HG03342 (cell line): Measurements from ENCODE around the gene ITPR1.
A peak's percentile ranks its signal among the peaks of the same experiment; 100 is the strongest.
"Not testable (repeated sequence)": the region's sequence is repeated elsewhere in the genome, so short reads cannot be mapped to it uniquely, and the experiment has no call there.

Experiments
- ATAC-seq: cut with Tn5 transposase; IDR thresholded peaks from one replicate; pipeline ENCODE4 v1.9.1; 2021; ENCODE audit warnings: mild to moderate bottlenecking, moderate library complexity; ENCODE audit not compliant: unreplicated experiment

The ITPR1 gene

DNA sequence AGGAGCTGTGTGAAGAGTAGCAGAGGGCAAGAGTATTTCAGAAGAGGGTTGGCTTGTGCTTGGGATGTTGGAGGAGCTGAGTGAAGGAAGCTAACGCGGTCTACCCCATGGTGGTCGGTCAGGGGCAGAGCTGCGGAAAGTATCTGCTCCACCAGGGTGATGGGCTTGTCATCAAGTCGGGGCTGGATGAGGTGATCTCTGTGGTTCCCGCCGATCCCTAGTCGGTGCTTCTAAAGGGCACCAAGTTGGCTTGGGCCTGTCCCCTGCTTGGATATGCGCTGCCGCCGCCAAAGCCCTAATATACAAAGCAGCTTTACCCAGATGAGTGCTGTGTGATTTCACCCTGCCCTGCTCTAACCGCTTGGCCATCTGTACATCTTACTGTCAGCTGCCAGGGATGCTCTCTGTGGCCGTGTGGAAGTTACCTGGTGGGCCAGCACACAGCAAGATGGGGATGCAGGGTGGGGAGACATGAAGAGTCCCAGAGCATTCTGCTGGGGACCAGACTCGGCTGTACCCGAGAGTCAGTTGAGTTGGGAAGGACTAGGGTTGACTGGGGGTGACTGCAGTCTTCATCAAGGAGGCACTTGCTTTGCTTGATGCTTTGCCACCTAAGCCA, 260.0 kb downstream of the ITPR1 start:
- no peak for ATAC-seq

DNA sequence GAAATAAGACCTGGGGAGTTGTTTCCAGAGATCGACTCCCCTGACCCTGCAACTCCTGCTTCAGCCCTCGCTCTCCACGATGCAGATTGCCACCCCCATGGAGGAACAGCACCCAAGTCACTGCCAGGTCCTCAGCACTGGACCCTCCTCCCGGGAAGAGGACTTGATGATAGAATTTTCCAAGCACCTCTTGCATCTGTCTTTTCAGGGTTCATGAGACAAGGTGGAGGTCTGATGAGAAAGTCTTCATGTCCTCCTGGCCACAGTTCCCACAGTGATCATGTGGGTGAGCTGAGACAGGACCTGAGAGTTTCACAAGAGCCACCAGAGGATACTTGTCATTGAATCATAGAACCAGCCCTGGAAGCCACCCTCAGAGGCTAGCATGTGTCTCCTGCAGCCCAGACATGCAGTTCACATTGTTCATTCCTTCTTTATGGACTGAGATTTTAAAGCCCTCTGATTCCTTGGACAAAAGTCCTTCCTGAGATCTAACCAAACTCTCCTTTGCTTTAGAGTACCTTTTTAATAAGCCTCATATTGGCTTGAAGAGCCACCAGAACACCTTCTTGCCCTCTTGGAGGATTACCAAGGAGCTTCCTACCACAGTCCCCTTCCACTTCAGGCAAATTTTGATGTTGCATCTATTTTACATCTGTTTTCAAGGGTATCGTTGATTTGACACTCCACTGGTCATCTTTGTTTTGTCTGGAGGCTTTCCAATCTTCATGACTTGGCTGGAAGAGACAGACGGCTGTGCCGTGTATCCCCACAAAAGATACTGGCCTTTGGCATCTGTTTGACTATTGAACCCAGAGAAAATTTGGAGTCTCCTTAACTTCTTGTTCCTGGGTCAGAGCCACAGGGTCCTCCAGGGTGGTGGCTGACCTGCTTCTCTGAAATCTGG, 261.3 kb downstream of the ITPR1 start:
- peak; percentile 79 for ATAC-seq

DNA sequence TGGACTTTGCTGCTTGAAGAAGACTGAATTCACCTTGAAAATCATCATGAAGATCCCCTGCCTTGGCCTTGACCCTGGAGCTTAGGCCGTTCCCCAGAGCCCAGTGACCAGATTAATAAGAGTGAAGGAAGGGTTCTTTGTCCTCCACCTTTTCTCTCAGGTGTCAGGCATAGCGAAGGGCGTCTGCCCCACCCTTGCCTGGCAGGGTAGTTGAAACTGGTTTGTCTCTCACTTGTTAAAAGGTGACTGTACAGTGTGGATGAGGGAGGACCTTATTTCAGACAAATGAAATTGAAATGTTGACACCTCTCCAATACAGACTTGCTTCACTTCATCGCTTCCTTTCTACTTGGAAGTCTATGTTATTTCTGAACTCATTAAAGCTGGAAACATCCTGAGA, 262.4 kb downstream of the ITPR1 start:
- ATAC-seq, result no peak

DNA sequence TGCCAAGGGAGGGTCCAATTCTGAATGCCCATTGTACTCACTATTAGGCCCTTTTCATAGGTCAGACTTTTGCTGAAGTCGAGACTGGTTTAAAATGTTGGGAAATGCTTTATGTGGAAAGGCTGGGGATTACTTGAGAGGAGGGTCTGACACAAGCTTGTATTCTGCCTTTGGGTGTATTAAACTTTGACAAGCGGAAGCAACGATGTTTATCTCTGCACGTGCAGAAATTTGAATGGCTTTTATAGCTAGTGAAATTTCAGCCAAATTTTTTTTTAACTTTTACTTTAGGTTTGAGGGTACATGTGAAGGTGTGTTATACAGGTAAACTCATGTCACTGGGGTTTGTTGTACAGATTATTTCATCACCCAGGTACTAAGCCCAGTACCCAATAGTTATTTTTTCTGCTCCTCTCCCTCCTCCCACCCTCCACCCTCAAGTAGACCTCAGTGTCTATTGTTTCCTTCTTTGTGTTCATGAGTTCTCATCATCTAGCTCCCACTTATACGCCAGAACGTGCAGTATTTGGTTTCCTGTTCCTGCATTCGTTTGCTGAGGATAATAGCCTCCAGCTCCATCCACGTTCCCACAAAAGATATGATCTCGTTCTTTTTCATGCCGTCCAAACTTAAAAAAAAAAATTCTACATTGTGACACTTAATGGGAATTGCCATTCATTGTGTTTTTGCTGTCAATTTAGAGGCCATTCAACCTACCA, 263.1 kb downstream of the ITPR1 start:
- no peak for ATAC-seq

DNA sequence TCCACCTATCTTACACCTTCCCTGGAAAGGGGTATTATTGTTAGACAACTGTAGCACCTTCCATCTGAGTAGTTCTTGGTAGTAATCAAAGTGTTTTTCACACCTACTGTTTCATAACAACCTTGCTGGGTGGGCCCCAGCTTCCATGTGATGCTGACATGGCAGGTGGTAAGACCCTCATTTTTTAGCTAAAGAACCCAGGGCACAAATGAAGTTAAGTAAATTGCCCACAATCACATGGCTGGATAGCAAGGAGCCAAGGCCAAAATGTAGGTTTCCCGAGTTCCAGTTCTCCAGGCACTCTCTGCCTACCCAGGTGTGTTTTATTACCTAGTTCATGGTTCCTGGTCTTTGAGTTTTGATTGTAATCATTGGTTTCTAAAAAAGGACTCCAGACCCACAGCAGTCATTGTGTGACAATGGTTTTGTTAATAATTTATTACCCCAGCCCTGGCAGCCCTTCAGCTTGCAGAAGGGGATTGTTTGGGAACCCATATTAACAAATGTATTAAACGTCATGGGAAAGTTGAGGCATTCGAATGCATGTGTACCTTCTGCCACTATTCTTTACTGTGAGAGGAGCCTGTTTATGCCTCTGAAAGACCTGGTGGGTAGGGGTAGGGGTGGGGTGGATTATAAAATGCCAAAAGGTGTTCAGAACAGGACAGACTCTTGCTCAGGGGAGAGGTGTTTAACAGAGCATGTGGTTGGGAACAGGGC, 263.9 kb downstream of the ITPR1 start:
- ATAC-seq, result peak; percentile 53

DNA sequence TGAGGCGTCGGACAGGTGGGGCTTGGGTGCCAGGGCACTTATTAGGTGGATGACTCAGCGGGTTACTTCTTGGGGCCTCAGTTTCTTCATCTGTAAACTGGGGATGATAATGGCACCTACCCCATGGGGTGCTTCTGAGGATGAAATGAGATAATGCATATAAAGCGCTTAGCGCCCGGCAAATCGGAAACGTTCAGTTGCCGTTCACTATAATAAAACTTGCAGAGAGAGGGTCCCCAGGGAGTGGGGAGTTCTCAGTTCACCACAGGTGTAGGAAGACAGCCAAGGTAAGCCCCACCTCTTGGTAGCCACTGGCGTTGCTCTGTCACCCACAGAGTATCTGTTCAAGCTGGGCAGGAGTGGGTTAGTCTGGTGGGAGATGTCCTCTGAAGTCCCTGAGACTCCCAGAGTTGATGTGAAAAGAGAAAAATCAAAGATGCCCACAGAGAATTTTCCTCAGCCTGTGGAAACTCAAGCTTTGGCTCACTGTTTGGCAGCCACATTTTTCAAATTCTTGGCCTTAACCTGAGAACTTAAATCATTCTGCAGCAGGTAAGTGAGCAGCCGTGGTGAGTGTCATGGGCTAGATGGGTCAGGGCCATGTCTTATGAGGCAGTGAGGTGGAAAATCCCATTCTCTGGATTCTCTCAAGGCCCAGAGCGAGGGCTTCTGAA, 264.6 kb downstream of the ITPR1 start:
- ATAC-seq, result no peak

DNA sequence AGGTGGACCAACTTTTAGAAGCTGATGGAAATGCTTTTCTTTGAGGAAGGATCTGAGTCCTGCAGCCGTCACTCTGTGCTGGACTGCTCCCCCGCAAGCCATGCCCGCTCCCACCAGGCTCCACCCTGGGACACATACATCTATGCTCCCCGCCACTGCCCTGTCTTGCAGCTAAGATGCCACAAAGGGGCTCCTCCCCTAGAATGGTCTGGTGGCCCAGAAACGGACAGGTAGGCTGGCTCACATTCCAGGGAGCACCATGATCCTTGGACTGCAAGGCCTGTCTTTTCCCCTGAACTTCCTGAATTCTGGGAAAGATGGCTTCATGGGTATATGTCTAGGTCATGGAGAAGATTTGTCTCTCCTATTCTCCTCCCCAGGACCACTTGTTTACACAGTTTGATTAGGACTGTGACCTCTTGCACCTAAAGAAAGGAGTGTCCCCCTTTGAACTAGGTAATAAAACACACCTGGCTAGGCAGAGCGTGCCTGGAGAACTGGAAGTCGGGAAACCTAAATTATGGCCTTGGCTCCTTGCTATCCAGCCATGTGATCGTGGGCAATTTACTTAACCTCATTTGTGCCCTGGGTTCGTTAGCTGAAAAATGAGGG, 265.2 kb downstream of the ITPR1 start:
- no peak for ATAC-seq

DNA sequence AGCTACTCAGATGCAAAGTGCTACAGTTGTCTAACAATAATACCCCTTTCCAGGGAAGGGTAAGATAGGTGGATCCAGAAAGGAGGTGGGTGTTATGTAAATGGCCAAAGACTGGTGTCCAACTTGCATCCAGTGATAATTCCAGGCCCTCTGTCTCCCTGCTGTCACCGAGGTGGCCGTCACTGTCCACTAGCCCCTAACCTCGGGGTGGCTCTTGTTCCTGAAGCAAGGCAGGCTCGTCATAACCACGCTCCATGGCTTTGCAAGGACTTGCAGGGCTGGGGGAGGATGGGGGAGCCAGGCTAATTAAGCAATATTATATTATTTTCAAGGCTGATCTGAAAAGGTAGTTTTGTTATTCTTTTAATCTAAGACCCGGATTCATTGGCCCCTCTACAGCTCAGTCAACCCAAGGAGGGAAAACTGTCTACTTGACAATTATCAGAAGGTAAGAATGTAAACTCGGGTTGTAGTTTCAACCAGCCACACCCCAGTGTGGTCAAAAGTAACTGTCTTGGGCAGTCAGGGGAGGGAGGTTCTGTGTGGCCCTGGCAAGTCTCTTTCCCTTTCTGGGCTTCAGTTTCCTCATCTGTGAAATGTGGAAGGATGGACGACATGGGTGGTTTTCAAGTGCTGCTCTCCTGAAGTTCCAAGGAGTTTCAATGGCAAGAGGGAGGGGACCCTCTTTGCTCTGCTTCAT, 266.0 kb downstream of the ITPR1 start:
- no peak for ATAC-seq

DNA sequence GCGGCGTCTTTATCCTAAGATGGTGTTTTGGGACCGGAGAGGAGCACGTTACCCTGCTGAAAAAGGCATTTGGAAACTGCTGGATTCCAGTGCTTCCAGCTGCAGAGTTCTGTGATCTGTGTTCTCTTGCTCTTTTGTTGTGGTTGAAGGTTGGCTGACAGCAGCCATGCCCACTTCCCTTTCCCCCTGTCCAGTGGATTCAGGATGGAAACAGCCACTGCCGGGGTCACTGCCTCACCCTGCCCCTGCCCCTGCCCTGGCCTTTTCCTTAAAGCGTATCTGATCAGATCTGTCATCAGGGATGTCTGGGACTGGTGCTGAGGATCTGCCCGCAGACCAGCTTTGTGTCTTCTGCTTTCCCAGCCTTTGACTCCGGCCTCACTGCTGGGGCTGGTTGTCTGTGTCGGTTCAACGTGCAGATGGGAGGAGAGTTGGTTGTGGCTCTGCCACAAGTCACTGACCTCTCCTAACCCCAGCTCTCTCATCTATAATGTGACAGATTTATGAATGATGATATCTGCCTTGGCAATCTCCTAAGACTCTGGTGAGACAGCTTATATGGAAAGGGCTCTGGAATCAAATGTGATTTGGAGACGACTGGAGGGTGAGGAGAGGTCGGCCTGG, 266.7 kb downstream of the ITPR1 start:
- no peak for ATAC-seq

DNA sequence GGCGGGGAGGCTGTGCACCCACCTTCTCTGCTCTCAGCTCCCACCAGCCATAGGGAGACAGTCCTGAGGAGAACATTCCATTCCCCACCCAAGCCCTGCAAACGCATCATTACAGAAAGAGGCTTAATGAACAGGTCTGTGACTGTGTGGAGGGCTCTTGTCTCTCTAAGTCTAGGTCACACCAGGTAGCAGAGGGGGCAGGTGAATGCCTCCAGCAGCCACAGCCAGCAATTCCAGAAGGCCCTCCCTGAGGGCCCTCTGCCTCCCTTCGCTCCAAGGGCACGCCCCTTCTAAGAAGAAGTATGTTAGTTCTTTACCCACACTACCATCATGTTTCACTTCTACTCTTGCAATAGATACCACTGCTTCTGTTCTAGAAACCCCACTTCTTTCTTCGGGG, 268.6 kb downstream of the ITPR1 start:
- no peak for ATAC-seq

DNA sequence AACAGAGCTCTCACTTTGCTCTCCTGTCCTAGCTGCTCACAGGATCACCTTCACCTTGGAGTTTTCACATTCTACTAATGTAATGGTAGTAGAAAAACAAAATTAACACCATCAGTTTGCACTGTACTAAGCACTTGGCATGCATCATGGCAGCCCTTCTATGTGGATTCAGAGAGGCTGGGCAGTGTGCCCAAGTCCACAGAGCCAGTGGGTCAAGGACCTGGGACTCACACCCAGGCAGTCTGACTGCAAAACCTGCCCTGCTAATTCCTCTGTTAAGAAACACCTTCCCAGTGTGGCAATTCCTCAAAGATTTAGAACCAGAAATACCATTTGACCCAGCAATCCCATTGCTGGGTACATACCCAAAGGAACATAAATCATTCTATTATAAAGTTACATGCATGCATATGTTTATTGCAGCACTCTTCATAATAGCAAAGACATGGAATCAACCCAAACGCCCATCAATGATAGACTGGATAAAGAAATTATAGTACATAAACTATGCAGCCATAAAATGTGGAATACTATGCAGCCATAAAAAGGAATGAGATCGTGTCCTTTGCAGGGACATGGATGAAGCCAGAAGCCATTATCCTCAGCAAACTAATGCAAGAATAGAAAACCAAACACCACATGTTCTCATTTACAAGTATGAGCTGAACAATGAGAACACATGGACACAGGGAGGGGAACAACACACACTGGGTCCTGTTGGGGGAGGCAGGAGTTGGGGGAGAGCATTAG, 269.5 kb downstream of the ITPR1 start:
- not testable (repeated sequence) for ATAC-seq

DNA sequence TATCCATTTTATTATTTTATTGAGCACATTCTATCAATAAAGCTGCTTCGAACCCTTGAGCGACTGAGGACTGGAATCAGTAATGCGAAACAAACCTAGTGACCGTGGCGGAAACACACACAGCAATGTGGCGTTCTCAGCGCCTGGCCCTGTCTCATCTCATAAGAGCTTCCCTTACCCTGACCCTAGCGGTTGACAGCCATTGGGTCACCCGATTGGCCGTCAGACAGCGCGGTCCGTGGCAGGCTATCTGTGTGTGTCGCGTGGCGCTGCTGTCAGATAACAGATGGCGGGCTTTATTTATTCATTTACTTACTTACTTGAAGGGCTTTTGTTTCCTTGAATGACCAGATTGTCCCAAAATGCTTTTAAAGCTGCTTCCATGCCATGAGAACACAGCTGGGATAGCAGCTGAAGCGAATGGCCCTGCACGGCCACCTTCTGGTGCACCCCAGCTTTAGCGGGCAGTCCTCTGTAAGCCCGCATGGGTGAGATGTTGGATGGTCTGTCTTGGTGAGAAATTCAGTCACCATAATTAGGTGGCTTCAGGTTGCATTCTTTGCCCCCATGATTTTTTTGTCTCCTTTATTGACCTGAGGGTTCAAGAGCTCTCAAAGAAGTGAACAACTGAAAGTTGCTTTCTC, 270.6 kb downstream of the ITPR1 start:
- no peak for ATAC-seq

DNA sequence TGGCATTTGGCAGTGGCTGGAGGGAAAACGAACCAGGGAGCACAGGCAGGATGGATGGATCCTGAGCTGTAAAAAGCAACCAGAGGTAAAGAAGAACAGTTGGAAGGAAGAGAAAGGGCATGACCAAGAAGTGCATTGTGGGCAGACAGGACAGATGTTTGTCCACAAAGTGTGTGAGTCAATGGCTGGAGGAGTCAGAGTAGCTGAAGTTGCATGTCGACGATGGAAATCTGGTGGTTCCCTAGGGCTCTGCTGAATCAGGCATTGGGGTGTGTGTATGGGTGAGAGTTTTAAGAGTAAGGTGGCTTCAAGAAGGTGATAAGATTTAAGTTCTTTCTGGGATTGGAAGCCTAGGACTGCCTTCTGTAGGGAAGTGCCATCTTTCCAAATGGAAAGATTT, 272.1 kb downstream of the ITPR1 start:
- no peak for ATAC-seq

DNA sequence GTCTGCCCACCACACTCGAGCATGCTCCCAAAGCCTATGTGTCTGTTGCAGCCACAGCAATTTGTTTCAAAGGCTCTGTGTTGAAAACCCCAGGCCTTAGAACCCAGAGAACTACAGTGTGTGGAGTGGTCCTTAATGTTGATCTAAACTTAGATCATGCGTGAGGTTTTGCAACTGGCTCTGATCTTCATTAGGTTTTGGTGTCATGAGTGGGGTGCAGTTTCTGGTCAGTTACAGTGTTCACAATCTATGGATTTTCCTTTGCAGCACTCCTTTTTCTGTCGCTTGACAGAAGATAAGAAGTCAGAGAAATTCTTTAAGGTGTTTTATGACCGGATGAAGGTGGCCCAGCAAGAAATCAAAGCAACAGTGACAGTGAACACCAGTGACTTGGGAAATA, 273.1 kb downstream of the ITPR1 start:
- ATAC-seq, result no peak

DNA sequence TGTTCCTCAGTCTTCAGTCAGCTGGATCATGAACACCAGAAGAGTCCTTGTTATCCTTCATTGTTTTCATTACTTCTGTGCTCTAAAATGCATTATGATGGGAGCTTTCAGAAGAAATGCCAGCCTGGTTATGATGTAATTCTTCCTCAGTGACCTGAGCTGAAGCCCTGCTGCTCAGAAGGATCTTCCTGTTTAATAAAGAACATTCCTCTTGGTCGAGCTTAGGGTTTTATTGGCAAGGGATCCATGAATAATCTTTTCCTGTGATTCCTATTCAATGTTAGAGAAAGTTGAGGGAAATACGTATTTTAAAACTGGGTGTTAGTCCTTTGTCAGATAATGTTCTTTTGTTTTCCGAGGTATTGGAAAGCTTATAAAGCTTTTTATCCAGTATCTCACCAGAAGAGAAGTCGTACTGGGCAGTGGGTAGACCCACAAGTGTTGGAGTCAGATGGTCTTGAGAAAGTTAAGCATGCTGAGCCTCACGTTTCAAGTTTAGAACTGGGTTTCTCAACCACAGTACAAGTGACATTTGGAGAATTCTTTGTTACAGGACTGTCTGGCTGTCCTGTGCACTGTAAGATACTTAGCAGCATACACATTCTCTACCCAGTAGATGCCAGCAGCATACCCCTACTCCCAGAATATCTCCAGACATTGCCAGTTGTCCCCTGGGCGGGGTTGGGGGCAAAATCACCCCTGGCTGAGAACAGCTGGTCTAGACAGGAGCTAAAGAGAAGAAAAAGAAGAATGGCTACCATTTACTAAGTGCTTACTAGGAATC, 273.8 kb downstream of the ITPR1 start:
- ATAC-seq, result no peak

DNA sequence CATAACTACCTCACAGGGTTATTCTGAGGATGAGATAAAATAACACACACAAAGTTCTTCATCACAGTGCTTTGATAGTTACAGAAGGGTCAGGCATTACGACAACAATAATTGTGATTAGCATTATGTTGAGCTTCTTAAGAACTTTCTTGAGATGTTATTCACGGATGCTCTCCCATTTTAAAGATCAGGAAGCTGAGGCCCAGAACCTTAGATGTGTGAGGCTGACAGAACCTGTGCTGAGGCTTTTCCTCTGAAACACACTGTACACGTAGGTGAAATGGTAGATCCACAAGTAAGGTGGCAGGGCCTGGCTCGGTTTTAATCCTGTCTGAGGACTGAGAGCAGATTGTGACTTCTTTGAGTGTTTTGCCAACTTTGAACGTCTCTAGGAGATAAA, 274.9 kb downstream of the ITPR1 start:
- ATAC-seq, result no peak

DNA sequence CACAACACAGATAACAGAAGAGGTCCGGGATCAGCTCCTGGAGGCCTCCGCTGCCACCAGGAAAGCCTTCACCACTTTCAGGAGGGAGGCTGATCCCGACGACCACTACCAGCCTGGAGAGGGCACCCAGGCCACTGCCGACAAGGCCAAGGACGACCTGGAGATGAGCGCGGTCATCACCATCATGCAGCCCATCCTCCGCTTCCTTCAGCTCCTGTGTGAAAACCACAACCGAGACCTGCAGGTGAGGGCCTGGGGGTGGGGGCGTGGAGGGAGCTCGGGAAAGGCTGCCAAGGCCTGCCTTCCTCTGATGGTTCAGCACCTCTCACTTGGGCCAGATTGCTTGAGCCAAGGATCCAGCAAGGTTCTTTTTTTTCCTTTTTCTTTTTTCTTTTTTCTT, 275.4 kb downstream of the ITPR1 start:
- ATAC-seq, result no peak
